Measurements from ENCODE around the gene SLC16A8.

SLC16A8 gene, protein sequence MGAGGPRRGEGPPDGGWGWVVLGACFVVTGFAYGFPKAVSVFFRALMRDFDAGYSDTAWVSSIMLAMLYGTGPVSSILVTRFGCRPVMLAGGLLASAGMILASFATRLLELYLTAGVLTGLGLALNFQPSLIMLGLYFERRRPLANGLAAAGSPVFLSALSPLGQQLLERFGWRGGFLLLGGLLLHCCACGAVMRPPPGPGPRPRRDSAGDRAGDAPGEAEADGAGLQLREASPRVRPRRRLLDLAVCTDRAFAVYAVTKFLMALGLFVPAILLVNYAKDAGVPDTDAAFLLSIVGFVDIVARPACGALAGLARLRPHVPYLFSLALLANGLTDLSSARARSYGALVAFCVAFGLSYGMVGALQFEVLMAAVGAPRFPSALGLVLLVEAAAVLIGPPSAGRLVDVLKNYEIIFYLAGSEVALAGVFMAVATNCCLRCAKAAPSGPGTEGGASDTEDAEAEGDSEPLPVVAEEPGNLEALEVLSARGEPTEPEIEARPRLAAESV

DNA sequence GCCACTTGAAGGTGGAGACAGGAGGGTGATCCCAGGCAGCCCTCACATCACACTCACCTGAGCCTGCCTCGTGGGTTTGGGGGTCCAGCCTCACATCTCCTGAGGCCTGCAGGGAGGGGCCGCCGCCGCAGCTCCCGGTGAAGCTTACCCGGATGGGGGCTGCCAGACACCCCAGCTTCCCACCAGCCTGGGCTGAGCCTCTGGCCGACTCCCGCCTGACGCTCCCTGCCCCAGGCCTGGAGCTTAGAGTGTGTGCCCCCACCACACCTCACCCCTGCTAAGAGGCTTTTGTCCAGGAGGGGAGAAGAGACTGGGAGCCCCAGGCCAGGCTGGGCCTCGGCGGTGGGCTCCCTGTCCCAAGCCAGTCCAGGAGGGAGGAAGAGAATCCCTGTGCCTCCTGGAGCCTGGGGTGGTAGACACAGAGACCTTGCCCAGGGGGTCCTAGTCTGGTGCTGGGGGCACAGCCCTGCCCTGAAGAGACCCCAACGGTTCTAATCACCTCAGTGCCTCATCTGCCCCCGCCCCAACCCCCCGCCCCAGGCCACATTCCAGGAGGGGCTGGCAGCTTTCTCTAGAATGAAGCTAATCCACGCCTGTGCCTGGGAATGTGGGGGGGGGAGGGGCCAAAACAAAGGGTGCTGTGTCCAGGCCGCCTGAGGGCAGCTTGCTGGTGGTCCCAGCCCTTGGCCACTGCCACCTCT is at the start of gene SLC16A8:
TSS of gene SLC16A8 (minus strand) at position 254 of the 701 bp plus-strand sequence. CDS start 1,311 bp downstream, outside the sequence.
- ChIA-PET CTCF (interaction anchor here (1.7 kb wide), 1 partner anchor 32 kb away, joined by 7 read pairs; no protein-coding TSS in a partner anchor), POLR2A (no interaction called here)
- H3K27ac ChIP-seq (ENCODE audit: extremely low read depth, low read depth, low read length) = no peak within 1 kb of the TSS
- no peak within 1 kb of the TSS for H3K4me3 ChIP-seq (ENCODE audit: low read depth, low read length)
- H3K36me3 ChIP-seq (ENCODE audit: control insufficient read depth in 2 of 2, insufficient read depth in 1 of 2, low read length in 2 of 2) = peaks cover 0 to 25% of the 10 kb centered on the region in 2 experiments; a peak in 2 of 3 replicates
- no peaks in the 10 kb centered on the region for H3K9me3 ChIP-seq (ENCODE audit: control insufficient read depth, insufficient read depth, low read depth, low read length)
- TF ChIP-seq OVOL3 (tag by site-specific recombination; IDR thresholded peaks at IDR 0.05) = no peak
- H3K4me1 ChIP-seq (ENCODE audit: control insufficient read depth, insufficient read depth, low read length) = no peaks in the 10 kb centered on the region

DNA sequence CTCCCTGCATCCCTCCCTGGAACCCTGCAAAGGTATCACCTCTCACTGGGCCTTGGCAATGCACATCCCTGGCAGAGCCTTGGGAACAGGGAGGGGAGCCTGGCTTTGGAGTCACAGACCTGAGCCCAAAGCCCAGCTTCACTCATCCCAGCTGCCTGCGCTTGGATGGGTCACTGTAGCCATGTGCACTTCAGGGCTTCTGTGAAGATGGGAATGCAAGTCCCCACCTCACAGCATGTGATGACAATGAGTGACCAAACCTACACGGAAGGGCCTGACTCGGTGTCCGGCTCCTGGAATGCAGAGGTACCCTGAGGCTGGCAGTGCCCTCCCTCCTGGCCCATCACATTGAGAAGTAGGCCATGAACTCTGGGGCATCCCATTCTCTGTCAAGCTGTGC is 49.3 kb upstream of the SLC16A8 start:
- H3K4me3 ChIP-seq (ENCODE audit: low read depth, low read length) = no peak overlapping the region
- peaks cover 0 to 47% of the 10 kb centered on the region in 2 experiments; a peak in 2 of 3 replicates for H3K36me3 ChIP-seq (ENCODE audit: control insufficient read depth in 2 of 2, insufficient read depth in 1 of 2, low read length in 2 of 2)
- H3K27ac ChIP-seq (ENCODE audit: extremely low read depth, low read depth, low read length) = no peak overlapping the region
- TF ChIP-seq OSR2 (tag by site-specific recombination; IDR thresholded peaks at IDR 0.05) (no peak), RBAK (tag by site-specific recombination; IDR thresholded peaks at IDR 0.05) (no peak), SCRT1 (tag by site-specific recombination; IDR thresholded peaks at IDR 0.05; ENCODE audit: borderline replicate concordance) (no peak), ZNF747 (tag by site-specific recombination; IDR thresholded peaks at IDR 0.05) (no peak), ZNF610 (tag by site-specific recombination; IDR thresholded peaks at IDR 0.05; ENCODE audit: borderline replicate concordance) (no peak), ZNF133 (tag by site-specific recombination; IDR thresholded peaks at IDR 0.05) (no peak), ZNF157 (tag by site-specific recombination; IDR thresholded peaks at IDR 0.05) (no peak)
- TF ChIP-seq, protein P1, sequence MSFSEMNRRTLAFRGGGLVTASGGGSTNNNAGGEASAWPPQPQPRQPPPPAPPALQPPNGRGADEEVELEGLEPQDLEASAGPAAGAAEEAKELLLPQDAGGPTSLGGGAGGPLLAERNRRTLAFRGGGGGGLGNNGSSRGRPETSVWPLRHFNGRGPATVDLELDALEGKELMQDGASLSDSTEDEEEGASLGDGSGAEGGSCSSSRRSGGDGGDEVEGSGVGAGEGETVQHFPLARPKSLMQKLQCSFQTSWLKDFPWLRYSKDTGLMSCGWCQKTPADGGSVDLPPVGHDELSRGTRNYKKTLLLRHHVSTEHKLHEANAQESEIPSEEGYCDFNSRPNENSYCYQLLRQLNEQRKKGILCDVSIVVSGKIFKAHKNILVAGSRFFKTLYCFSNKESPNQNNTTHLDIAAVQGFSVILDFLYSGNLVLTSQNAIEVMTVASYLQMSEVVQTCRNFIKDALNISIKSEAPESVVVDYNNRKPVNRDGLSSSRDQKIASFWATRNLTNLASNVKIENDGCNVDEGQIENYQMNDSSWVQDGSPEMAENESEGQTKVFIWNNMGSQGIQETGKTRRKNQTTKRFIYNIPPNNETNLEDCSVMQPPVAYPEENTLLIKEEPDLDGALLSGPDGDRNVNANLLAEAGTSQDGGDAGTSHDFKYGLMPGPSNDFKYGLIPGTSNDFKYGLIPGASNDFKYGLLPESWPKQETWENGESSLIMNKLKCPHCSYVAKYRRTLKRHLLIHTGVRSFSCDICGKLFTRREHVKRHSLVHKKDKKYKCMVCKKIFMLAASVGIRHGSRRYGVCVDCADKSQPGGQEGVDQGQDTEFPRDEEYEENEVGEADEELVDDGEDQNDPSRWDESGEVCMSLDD (tag by site-specific recombination; IDR thresholded peaks at IDR 0.05) = no peak
- TF ChIP-seq, protein P2, sequence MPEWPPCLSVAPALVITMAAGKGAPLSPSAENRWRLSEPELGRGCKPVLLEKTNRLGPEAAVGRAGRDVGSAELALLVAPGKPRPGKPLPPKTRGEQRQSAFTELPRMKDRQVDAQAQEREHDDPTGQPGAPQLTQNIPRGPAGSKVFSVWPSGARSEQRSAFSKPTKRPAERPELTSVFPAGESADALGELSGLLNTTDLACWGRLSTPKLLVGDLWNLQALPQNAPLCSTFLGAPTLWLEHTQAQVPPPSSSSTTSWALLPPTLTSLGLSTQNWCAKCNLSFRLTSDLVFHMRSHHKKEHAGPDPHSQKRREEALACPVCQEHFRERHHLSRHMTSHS (tag by site-specific recombination; IDR thresholded peaks at IDR 0.05) = no peak
- TF ChIP-seq, protein P3, sequence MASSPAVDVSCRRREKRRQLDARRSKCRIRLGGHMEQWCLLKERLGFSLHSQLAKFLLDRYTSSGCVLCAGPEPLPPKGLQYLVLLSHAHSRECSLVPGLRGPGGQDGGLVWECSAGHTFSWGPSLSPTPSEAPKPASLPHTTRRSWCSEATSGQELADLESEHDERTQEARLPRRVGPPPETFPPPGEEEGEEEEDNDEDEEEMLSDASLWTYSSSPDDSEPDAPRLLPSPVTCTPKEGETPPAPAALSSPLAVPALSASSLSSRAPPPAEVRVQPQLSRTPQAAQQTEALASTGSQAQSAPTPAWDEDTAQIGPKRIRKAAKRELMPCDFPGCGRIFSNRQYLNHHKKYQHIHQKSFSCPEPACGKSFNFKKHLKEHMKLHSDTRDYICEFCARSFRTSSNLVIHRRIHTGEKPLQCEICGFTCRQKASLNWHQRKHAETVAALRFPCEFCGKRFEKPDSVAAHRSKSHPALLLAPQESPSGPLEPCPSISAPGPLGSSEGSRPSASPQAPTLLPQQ (tag by site-specific recombination; IDR thresholded peaks at IDR 0.05) = no peak
- TF ChIP-seq, protein P4, sequence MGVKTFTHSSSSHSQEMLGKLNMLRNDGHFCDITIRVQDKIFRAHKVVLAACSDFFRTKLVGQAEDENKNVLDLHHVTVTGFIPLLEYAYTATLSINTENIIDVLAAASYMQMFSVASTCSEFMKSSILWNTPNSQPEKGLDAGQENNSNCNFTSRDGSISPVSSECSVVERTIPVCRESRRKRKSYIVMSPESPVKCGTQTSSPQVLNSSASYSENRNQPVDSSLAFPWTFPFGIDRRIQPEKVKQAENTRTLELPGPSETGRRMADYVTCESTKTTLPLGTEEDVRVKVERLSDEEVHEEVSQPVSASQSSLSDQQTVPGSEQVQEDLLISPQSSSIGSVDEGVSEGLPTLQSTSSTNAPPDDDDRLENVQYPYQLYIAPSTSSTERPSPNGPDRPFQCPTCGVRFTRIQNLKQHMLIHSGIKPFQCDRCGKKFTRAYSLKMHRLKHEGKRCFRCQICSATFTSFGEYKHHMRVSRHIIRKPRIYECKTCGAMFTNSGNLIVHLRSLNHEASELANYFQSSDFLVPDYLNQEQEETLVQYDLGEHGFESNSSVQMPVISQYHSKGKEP (tag by site-specific recombination; IDR thresholded peaks at IDR 0.05) = no peak
- H3K9me3 ChIP-seq (ENCODE audit: control insufficient read depth, insufficient read depth, low read depth, low read length) = no peaks in the 10 kb centered on the region
- CTCF ChIA-PET = no interaction called here
- no peaks in the 10 kb centered on the region for H3K4me1 ChIP-seq (ENCODE audit: control insufficient read depth, insufficient read depth, low read length)
- POLR2A ChIA-PET = no interaction called here

All from HEK293 (cell line).